ENCODE measurements around the gene PCDHGA7.
"Not testable (repeated sequence)": the region's sequence is repeated elsewhere in the genome, so short reads cannot be mapped to it uniquely, and the experiment has no call there.

PCDHGA7 gene

GRCh38 chr5:141345327-141345726, 37.2 kb upstream of the PCDHGA7 start (continued):
- no peak for TF ChIP-seq ZNF274 (IDR thresholded peaks at IDR 0.05; ENCODE audit: low read length)
- TF ChIP-seq ZNF274 (tag by site-specific recombination; IDR thresholded peaks at IDR 0.05; ENCODE audit: borderline replicate concordance): no peak
- TF ChIP-seq ZBTB1 (tag by site-specific recombination; IDR thresholded peaks at IDR 0.05): no peak
- TF ChIP-seq ZNF785 (tag by site-specific recombination; IDR thresholded peaks at IDR 0.05): no peak
- no peak for TF ChIP-seq ZBTB20 (tag by site-specific recombination; IDR thresholded peaks at IDR 0.05)
- TF ChIP-seq, protein P1, sequence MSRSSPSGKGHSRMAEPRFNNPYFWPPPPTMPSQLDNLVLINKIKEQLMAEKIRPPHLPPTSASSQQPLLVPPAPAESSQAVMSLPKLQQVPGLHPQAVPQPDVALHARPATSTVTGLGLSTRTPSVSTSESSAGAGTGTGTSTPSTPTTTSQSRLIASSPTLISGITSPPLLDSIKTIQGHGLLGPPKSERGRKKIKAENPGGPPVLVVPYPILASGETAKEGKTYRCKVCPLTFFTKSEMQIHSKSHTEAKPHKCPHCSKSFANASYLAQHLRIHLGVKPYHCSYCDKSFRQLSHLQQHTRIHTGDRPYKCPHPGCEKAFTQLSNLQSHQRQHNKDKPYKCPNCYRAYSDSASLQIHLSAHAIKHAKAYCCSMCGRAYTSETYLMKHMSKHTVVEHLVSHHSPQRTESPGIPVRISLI (tag by site-specific recombination; IDR thresholded peaks at IDR 0.05): no peak

- CTCF ChIA-PET: interaction anchor here (0.6 to 1.9 kb wide), 4 partner anchors 27 to 218 kb away, joined by 3 to 12 read pairs (median 6); no protein-coding TSS in a partner anchor
- POLR2A ChIA-PET; H3K36me3 ChIP-seq (ENCODE audit: control insufficient read depth in 2 of 2, insufficient read depth in 1 of 2, low read length in 2 of 2); H3K4me3 ChIP-seq (ENCODE audit: low read depth, low read length); H3K9me3 ChIP-seq (ENCODE audit: control insufficient read depth, insufficient read depth, low read depth, low read length); H3K27ac ChIP-seq (ENCODE audit: extremely low read depth, low read depth, low read length); H3K4me1 ChIP-seq (ENCODE audit: control insufficient read depth, insufficient read depth, low read length): not testable (repeated sequence)
Observed at GRCh38 chr5:141346017-141346416, 36.5 kb upstream of the PCDHGA7 start.

- no peaks in the 10 kb centered on the region for H3K36me3 ChIP-seq (ENCODE audit: control insufficient read depth in 2 of 2, insufficient read depth in 1 of 2, low read length in 2 of 2)
- peaks cover 2% of the 10 kb centered on the region; the same call in 1 of the 2 replicates for H3K4me1 ChIP-seq (ENCODE audit: control insufficient read depth, insufficient read depth, low read length)
- CTCF ChIA-PET: interaction anchor here (0.5 to 5.6 kb wide), 42 partner anchors 8 to 544 kb away, joined by 3 to 33 read pairs (median 5); partner anchors contain the start of genes PCDHGA1, PCDHGA11, PCDHGA12 and PCDHGA2
- peak within 1 kb of the TSS; percentile 34 for H3K4me3 ChIP-seq (ENCODE audit: low read depth, low read length)
- peak; percentile 66 for TF ChIP-seq ZNF654 (tag by site-specific recombination; IDR thresholded peaks at IDR 0.05; ENCODE audit: low read depth)
- TF ChIP-seq ZSCAN23 (tag by site-specific recombination; IDR thresholded peaks at IDR 0.05): no peak
- peak; percentile 8; the same call in 1 of the 2 replicates for TF ChIP-seq ZBTB17 (tag by site-specific recombination; IDR thresholded peaks at IDR 0.05)
- TF ChIP-seq ZNF140 (tag by site-specific recombination; IDR thresholded peaks at IDR 0.05): no peak
- TF ChIP-seq ZBTB11 (tag by site-specific recombination; conservative IDR thresholded peaks at IDR 0.05; ENCODE audit: low read depth): peak; percentile 54
- TF ChIP-seq ZNF629 (tag by site-specific recombination; IDR thresholded peaks at IDR 0.05): no peak
- TF ChIP-seq, protein P2, sequence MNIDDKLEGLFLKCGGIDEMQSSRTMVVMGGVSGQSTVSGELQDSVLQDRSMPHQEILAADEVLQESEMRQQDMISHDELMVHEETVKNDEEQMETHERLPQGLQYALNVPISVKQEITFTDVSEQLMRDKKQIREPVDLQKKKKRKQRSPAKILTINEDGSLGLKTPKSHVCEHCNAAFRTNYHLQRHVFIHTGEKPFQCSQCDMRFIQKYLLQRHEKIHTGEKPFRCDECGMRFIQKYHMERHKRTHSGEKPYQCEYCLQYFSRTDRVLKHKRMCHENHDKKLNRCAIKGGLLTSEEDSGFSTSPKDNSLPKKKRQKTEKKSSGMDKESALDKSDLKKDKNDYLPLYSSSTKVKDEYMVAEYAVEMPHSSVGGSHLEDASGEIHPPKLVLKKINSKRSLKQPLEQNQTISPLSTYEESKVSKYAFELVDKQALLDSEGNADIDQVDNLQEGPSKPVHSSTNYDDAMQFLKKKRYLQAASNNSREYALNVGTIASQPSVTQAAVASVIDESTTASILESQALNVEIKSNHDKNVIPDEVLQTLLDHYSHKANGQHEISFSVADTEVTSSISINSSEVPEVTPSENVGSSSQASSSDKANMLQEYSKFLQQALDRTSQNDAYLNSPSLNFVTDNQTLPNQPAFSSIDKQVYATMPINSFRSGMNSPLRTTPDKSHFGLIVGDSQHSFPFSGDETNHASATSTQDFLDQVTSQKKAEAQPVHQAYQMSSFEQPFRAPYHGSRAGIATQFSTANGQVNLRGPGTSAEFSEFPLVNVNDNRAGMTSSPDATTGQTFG (tag by site-specific recombination; IDR thresholded peaks at IDR 0.05; ENCODE audit: borderline replicate concordance): no peak
- no peak for TF ChIP-seq ZNF777 (tag by site-specific recombination; IDR thresholded peaks at IDR 0.05; ENCODE audit: borderline replicate concordance)
- TF ChIP-seq ZNF2 (tag by site-specific recombination; IDR thresholded peaks at IDR 0.05): peak; percentile 67; the same call in 1 of the 2 replicates
- TF ChIP-seq, protein P3, sequence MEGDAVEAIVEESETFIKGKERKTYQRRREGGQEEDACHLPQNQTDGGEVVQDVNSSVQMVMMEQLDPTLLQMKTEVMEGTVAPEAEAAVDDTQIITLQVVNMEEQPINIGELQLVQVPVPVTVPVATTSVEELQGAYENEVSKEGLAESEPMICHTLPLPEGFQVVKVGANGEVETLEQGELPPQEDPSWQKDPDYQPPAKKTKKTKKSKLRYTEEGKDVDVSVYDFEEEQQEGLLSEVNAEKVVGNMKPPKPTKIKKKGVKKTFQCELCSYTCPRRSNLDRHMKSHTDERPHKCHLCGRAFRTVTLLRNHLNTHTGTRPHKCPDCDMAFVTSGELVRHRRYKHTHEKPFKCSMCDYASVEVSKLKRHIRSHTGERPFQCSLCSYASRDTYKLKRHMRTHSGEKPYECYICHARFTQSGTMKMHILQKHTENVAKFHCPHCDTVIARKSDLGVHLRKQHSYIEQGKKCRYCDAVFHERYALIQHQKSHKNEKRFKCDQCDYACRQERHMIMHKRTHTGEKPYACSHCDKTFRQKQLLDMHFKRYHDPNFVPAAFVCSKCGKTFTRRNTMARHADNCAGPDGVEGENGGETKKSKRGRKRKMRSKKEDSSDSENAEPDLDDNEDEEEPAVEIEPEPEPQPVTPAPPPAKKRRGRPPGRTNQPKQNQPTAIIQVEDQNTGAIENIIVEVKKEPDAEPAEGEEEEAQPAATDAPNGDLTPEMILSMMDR (tag by site-specific recombination; IDR thresholded peaks at IDR 0.05): peak; percentile 47; the same call in 1 of the 2 replicates
- peak; percentile 85; the same call in 1 of the 2 replicates for TF ChIP-seq ZNF610 (tag by site-specific recombination; IDR thresholded peaks at IDR 0.05; ENCODE audit: borderline replicate concordance)
- no peak for TF ChIP-seq BCL11A (tag by site-specific recombination; IDR thresholded peaks at IDR 0.05; ENCODE audit: low read depth)
- peak; percentile 69 for TF ChIP-seq ZNF335 (tag by site-specific recombination; conservative IDR thresholded peaks at IDR 0.05)
- no peaks in the 10 kb centered on the region for H3K9me3 ChIP-seq (ENCODE audit: control insufficient read depth, insufficient read depth, low read depth, low read length)
- H3K27ac ChIP-seq (ENCODE audit: extremely low read depth, low read depth, low read length): no peak within 1 kb of the TSS
- POLR2A ChIA-PET: interaction anchor here (0.6 to 1.3 kb wide), 3 partner anchors 30 to 214 kb away, joined by 3 to 5 read pairs (median 4); partner anchors contain the start of gene TAF7
Observed at GRCh38 chr5:141349917-141350619, 32.5 kb upstream of the PCDHGA7 start, which contains the start of gene PCDHGB1. Gene PCDHGB1, plus strand, starts transcription at chr5:141350099. Its CDS starts 162 bp downstream, at chr5:141350261.
